Pancreas (tissue), 10 donors: ENCODE data around the gene PRICKLE1. TPM values are rescaled to one million over a fixed set of nuclear protein-coding genes. Genes with fewer than 3 reads are reported as not detected.
"Not testable (repeated sequence)": the region's sequence is repeated elsewhere in the genome, so short reads cannot be mapped to it uniquely, and the experiment has no call there.

Experiments
- ATAC-seq, 4 donors: fragments of 200-7000 bp; cut with Tn5 transposase; one replicate each; pipeline versions ENCODE4 v1.8.0 to v1.9.1; 2020; ENCODE audit warnings: mild to moderate bottlenecking in 4 of 4, moderate library complexity in 4 of 4
- DNase-seq, 6 donors: peaks; one replicate each; pipeline ENCODE4 v3.0.0-alpha.2; 2020
- FAIRE-seq: peaks from 2 replicates; lab custom pipeline; 2012; peaks lifted over from hg19 to GRCh38; lab: Jason Lieb, UNC
- H3K27ac ChIP-seq, 4 donors: fragments of 200-600 bp; sonication (generic); 1 replicate in 3 of 4; 2 replicates in 1 of 4; pipeline versions ENCODE4 v1.5.0 to v1.8.0; 2020
- H3K27me3 ChIP-seq, 4 donors: fragments of 200-600 bp; one replicate each; pipeline ENCODE4 v1.8.0; 2021
- H3K36me3 ChIP-seq, 3 donors: fragments of 200-600 bp; sonication (generic) in 1 of 3; one replicate each; pipeline versions ENCODE4 v1.5.0 to v1.8.0; 2020 to 2021
- H3K4me1 ChIP-seq, 3 donors: fragments of 200-600 bp; one replicate each; pipeline ENCODE4 v1.8.0; 2021
- H3K4me3 ChIP-seq, 4 donors: fragments of 200-600 bp; sonication (generic) in 2 of 4; one replicate each; pipeline versions ENCODE4 v1.5.0 to v1.8.0; 2020 to 2021
- H3K9me3 ChIP-seq, 4 donors: fragments of 200-600 bp; one replicate each; pipeline ENCODE4 v1.8.0; 2021
- CTCF ChIP-seq, 4 donors: fragments of 200-600 bp; sonication (generic) in 3 of 4; IDR thresholded peaks; one replicate each; pipeline versions ENCODE4 v1.5.0 to v1.8.0; 2021; ENCODE audit warnings: antibody characterized with exemption in 4 of 4
- WGBS, 2 donors: extraction: QIAGEN DNeasy Blood & Tissue Kit; methylation state at CpG; one replicate each; pipeline ENCODE4 v1.1.7; 2013; 5-methylcytosine and 5-hydroxymethylcytosine counted together
- intact Hi-C, 3 donors: fragments of 100-400 bp; cut with DNase I; formaldehyde crosslinking; loops; one replicate each; pipeline versions ENCODE4 v1.11.1 to v1.14.2; 2022
- polyA plus RNA-seq, 2 donors: library from polyadenylated mRNA; stranded (reverse); fragments of 200-250 nt; gene quantifications; one replicate each; pipeline ENCODE4 v1.2.3, GENCODE V29; 2013
- total RNA-seq, 6 donors: library from RNA; stranded (reverse); fragmentation: NEBNext Ultra II Directional in 4 of 6; extraction: Animal tissue kit (Norgen Biotek cat#: 25700) in 4 of 6; gene quantifications; one replicate each; pipeline versions ENCODE4 v1.2.1 to v1.2.4, GENCODE V29; 2021 to 2023
- donor health status: healthy with polysubstance abuse.
- donor health status: DM: no; HTN: no; CAD: no; lungs with moderate emphysema.
- donor health status: DM: no; HTN: no; CAD: no.
- donor health status: control.
- donor health status: control.
- donor health status: Bipolar disorder and iron deficiency.
- donor health status: DM: yes; HTN: yes; CAD: no.
- donor health status: DM: no; HTN: no; CAD: no.
- donor health status: DM: no; HTN: no; CAD: no.
- donor health status: DM: yes; HTN: yes; CAD: no.

PRICKLE1 gene
- total and polyA plus RNA-seq, 8 donors = 1.5 to 9.5 (median 2.8) TPM

- intact Hi-C loops = no loop called here
- 91 to 96% methylated on average over 17 of the region's 17 CpGs for WGBS, 2 donors
- Histone ChIP-seq H3K9me3 (no peaks in the 10 kb centered on the region), H3K4me1 (no peaks in the 10 kb centered on the region), H3K4me3 (no peak overlapping the region), H3K27me3 (no peaks in the 10 kb centered on the region), H3K27ac (no peak overlapping the region), H3K36me3 (no peaks in the 10 kb centered on the region)
- FAIRE-seq = no peak
- no peak for TF ChIP-seq CTCF (IDR thresholded peaks at IDR 0.05)
- no peak for DNase-seq
- ATAC-seq = no peak
Measured at GRCh38 chr12:42552822-42553221, 36.7 kb downstream of the PRICKLE1 start.

- H3K27ac ChIP-seq = no peak overlapping the region
- DNase-seq (no peak), ATAC-seq (no peak), FAIRE-seq (no peak)
- H3K4me1 ChIP-seq = no peaks in the 10 kb centered on the region
- no peaks in the 10 kb centered on the region for H3K9me3 ChIP-seq
- no peak overlapping the region for H3K4me3 ChIP-seq
- no peaks in the 10 kb centered on the region for H3K36me3 ChIP-seq
- no peak for TF ChIP-seq CTCF (IDR thresholded peaks at IDR 0.05)
- intact Hi-C loops = no loop called here
- H3K27me3 ChIP-seq = no peaks in the 10 kb centered on the region
Measured at GRCh38 chr12:42550800-42551199, 38.7 kb downstream of the PRICKLE1 start.

GRCh38 chr12:42546709-42547108 is 42.8 kb downstream of the PRICKLE1 start:
- DNase-seq = no peak
- Histone ChIP-seq H3K9me3 (no peaks in the 10 kb centered on the region), H3K36me3 (no peaks in the 10 kb centered on the region), H3K27ac (no peak overlapping the region), H3K27me3 (no peaks in the 10 kb centered on the region), H3K4me1 (no peaks in the 10 kb centered on the region), H3K4me3 (no peak overlapping the region)
- 92 to 94% methylated on average over 2 of the region's 2 CpGs for WGBS, 2 donors
- intact Hi-C loops = no loop called here
- no peak for TF ChIP-seq CTCF (IDR thresholded peaks at IDR 0.05)
- ATAC-seq = no peak
- no peak for FAIRE-seq

- ATAC-seq = no peak
- no peak for DNase-seq
- WGBS, 2 donors = 83 to 89% methylated on average over 2 of the region's 2 CpGs
- Histone ChIP-seq H3K27me3 (no peaks in the 10 kb centered on the region), H3K4me3 (no peak overlapping the region), H3K27ac (no peak overlapping the region), H3K4me1 (no peaks in the 10 kb centered on the region), H3K9me3 (no peaks in the 10 kb centered on the region), H3K36me3 (no peaks in the 10 kb centered on the region)
- FAIRE-seq = no peak
- intact Hi-C loops = no loop called here
- no peak for TF ChIP-seq CTCF (IDR thresholded peaks at IDR 0.05)
Measured at GRCh38 chr12:42541965-42542364, 47.6 kb downstream of the PRICKLE1 start.

GRCh38 chr12:42541308-42541707 is 48.2 kb downstream of the PRICKLE1 start:
- intact Hi-C loops, H3K9me3 ChIP-seq, H3K36me3 ChIP-seq, H3K4me1 ChIP-seq, DNase-seq, FAIRE-seq, H3K4me3 ChIP-seq, H3K27me3 ChIP-seq, H3K27ac ChIP-seq, ATAC-seq: not testable (repeated sequence)
- 79 to 84% methylated on average over 2 of the region's 2 CpGs for WGBS, 2 donors

- no peak overlapping the region for H3K27ac ChIP-seq
- WGBS, 2 donors = 85 to 89% methylated on average over 1 of the region's 1 CpG
- H3K36me3 ChIP-seq = no peaks in the 10 kb centered on the region
- H3K4me3 ChIP-seq = no peak overlapping the region
- intact Hi-C loops = no loop called here
- H3K4me1 ChIP-seq = no peaks in the 10 kb centered on the region
- no peak for FAIRE-seq
- ATAC-seq = no peak
- no peak for DNase-seq
- no peak for TF ChIP-seq CTCF (IDR thresholded peaks at IDR 0.05)
- H3K27me3 ChIP-seq = no peaks in the 10 kb centered on the region
- no peaks in the 10 kb centered on the region for H3K9me3 ChIP-seq
Measured at GRCh38 chr12:42539696-42540095, 49.9 kb downstream of the PRICKLE1 start.
